HG03159 (cell line): Measurements from ENCODE around the gene PRKG2.

Experiments used
- ATAC-seq: cut with Tn5 transposase; IDR thresholded peaks from one replicate; pipeline ENCODE4 v1.9.1; 2021; ENCODE audit warnings: mild to moderate bottlenecking, moderate library complexity; ENCODE audit not compliant: unreplicated experiment

PRKG2 gene

GRCh38 chr4:81217779-81218178 lies 2.8 kb upstream of the PRKG2 start:
- ATAC-seq = no peak

DNA sequence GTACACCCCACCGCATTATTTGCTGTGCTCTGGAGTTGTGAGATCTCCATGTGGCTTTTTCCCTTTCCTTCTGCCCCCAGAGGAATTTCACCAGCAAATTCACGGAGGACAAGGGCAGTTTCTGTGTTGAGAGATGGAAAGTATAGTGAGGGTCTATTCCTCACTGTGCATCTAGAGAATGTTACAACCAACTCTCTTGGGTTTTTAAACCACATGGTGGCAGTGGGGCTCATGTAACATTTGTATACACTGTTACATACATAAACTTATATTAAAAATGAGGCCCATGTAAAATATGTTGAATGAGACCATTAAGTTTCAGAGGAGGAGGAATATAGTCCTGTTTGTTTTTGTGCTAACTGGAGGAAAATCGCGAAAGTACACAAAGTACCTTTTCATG lies 909 bp upstream of the PRKG2 start:
- no peak for ATAC-seq

- ATAC-seq = no peak
Observed at GRCh38 chr4:81214144-81214880, 710 bp downstream of the PRKG2 start.

DNA sequence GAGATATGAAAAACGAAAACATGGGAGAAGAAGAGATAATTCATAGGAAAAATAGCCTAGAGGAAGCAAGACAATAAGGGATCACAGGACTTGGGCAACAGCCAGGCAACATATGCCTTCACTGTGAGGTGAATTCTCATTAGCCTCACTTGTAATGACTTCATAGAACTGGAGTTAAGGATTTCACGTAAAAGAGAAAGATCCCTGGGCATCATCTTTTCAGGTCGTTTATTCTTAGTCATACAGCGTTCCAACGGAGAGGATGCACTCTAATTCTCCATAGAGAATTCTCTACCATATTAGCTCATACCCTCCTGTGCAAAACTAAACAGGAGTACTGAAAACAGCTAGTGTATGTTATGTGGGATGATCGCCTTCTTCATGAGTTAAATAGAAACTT lies 1.4 kb downstream of the PRKG2 start:
- no peak for ATAC-seq

- ATAC-seq = no peak
Observed at GRCh38 chr4:81211956-81212355, 3.1 kb downstream of the PRKG2 start.

- ATAC-seq = no peak
Observed at GRCh38 chr4:81207828-81208227, 7.2 kb downstream of the PRKG2 start.

DNA sequence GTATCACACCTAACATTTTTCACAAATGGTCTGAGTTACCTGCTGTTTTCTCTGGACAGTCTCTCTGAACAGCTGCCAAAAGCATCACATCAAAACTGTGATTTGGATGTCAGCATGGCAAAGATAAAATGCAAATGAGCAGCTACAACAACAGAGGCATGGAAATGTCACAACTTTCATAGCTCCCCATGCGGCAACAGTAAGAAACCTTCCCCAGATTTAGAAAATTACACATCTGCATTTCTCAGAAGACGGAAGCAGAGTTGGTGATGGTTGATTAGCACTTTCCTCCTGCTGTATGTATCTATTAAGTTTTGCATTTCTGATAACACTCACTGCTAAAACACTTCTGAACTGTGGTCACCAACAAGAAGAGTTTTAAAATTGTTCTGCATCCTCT lies 9.7 kb downstream of the PRKG2 start:
- ATAC-seq = no peak

GRCh38 chr4:81204571-81204970 lies 10.5 kb downstream of the PRKG2 start:
- ATAC-seq = no peak

DNA sequence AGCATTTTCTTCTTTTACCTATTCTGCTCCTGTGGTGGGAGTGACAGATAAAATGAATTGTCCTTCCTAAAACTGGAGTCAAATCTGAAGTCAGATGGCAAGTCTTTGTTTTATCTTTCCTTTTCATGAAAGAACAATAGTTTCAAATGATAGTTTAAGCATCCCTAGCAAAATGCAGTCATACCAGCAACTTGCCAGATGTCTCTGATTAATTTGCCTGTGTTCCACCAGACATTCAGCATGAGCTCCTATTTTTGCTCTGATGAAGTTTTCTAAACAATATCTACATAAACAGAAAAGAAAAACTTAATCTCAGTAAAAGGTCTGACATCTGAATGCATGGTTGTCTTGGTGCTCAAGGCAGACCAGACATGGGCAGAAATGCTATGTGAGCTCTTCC lies 15.2 kb downstream of the PRKG2 start:
- ATAC-seq = no peak

- no peak for ATAC-seq
Observed at GRCh38 chr4:81198609-81199008, 16.4 kb downstream of the PRKG2 start.

DNA sequence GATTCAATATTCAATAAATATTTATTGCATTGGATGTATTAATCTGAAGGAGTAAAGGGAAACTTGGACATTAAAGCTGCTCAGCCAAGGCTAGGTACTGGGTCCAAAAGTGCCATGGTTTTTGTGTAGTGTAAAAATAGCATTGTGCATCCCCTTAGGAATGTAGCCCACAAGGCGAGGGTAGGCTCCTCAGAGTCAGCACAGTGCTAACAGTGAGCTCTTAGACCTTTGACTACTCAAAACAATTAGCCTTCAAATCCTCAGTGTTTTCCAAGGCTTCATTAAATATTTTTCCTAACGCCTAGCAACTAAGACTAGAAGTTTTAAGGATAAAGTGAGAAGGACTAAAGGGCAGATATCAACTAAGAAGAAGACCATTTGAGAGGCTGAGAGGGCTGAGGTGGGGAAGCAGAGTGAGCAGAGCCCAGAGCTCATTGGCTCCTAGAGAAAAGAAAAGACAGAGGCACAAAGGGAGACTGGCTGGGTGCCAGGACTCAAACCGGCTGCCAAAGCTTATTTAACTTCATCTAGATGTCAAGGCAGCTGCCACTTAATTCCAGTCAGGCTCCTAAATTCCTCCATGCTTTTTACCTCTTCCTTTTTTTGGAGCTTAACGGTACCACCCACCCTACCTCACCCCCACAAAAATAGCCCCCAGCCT lies 17.0 kb downstream of the PRKG2 start:
- ATAC-seq = no peak

DNA sequence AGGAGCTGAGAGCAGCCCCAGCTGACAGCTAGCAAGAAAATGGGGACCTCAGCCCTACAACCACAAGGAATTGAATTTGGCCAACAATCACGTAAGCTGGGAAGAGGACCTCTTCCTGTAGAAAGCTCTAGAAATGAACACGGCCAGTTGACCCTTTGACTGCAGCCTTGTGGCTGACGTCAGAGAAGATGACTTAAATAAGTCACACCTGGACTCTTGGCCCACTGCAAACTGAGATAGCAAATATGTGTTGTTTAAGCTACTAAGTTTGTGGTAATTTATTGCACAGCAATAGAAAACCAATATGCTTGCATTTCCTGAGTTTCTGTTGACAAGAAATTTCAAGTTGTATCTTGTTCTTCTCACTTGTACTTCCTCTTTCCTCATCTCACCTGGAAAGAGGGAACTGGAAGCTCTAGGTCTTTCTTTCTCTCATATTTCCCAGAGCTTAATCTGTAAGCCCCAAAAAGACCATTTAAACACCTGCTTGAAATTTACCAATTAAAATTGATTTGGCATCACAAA lies 18.8 kb downstream of the PRKG2 start:
- no peak for ATAC-seq

- ATAC-seq = no peak
Observed at GRCh38 chr4:81195475-81195874, 19.5 kb downstream of the PRKG2 start.

DNA sequence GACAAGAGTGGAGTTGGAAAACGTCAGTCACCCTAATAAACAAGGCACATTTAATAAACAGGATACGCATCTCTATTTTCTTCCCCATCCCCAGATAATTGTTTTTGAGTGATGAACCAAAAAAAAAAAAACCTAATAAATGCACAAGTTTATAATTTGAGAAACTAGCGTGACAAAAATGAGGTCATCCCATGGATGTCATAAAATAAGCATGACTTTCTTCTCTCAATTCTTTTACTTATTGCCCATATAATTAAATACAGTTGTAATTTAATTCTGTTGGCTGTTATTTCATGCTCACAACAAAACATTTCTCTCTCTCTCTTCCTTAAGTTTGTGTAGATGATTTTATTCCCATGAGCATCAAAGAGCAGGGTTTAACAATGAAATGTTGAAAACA lies 20.7 kb downstream of the PRKG2 start:
- no peak for ATAC-seq

GRCh38 chr4:81180916-81181315 lies 34.1 kb downstream of the PRKG2 start:
- no peak for ATAC-seq

- no peak for ATAC-seq
Observed at GRCh38 chr4:81179326-81179725, 35.7 kb downstream of the PRKG2 start.

DNA sequence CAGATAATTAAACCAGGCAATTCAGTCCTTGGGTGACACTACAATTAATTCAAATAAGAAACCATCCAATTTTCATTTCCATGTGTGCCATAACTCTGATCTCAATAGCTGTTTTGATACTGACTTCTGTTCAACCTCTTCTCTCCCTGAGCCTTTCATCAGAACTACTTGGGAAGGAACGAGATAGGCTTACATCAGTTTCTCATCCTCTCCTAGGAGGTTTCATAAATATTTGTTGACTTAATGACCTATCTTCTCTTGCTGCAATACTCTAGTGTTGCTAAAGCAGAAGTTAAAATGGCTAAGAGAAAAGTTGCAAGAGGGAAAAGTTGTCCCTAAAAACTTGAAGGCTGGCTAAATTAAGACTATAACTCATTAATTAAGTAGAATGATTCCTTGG lies 41.8 kb downstream of the PRKG2 start:
- ATAC-seq = no peak

GRCh38 chr4:81166458-81167160 lies 48.4 kb downstream of the PRKG2 start:
- no peak for ATAC-seq

- ATAC-seq = no peak
Observed at GRCh38 chr4:81165861-81166430, 49.1 kb downstream of the PRKG2 start.

DNA sequence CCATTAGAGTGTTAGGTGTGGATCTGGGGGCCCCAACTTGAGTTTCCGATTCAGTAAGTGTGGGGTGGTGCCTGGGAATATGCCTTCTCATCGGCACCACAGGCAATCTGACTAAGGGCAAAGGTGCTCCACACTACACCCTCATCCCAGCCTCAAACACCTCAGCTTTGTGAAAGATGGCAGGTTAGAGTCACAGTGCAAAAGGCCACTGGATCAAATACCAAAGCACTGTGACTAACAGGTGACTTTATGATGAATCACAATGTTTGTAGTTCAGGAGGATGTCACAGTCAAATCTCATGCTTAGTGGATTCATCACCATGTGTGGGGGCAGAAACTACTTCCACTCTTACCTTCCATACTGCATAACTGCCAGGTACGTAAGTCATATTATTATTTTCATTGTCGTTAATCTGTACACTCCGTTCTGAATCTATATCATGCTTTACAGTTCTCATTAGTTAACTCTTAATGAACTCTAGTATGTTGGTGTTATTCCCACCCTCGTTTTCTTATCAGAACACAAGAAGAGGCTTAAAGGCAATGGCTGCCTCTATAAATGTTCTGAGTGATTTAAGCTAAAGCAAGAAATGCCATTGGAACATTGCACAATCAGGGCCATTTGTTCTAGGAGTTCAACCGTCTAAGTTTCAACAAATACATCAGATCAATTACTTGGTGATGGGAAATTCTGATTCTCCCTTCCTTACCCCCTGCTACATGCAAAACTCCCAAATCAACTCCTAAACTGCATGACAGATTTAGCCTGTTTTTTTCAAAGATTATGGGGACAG lies 50.2 kb downstream of the PRKG2 start:
- no peak for ATAC-seq

- ATAC-seq = no peak
Observed at GRCh38 chr4:81164126-81164525, 50.9 kb downstream of the PRKG2 start.
